Testis (tissue), 5 donors: ENCODE results near the gene RABGGTB. TPM values are rescaled to one million over a fixed set of nuclear protein-coding genes. Genes with fewer than 3 reads are reported as not detected.
"Not testable (repeated sequence)": the region's sequence is repeated elsewhere in the genome, so short reads cannot be mapped to it uniquely, and the experiment has no call there.

ENCODE experiments used
- DNase-seq: peaks from one replicate; pipeline ENCODE4 v3.0.0-alpha.2; 2019
- H3K27ac ChIP-seq, 2 donors: fragments of 200-600 bp; sonication (generic); one replicate each; pipeline ENCODE4 v1.5.1; 2019
- H3K27me3 ChIP-seq: fragments of 200-600 bp; sonication (generic); one replicate; pipeline ENCODE4 v1.5.1; 2019
- H3K36me3 ChIP-seq: fragments of 200-600 bp; sonication (generic); one replicate; pipeline ENCODE4 v1.5.1; 2017; ENCODE audit warnings: low read depth; ENCODE audit errors: missing control alignments
- H3K4me1 ChIP-seq: fragments of 200-600 bp; sonication (generic); one replicate; pipeline ENCODE4 v1.5.1; 2019
- H3K4me3 ChIP-seq, 2 donors: fragments of 200-600 bp; sonication (generic); one replicate each; pipeline ENCODE4 v1.5.1; 2017 to 2019
- H3K9me3 ChIP-seq: fragments of 200-600 bp; sonication (generic); one replicate; pipeline ENCODE4 v1.5.1; 2017
- CTCF ChIP-seq, 3 experiments: fragments of 450-650 bp in 2 of 3; fragments of 200-600 bp in 1 of 3; sonication (generic) in 1 of 3; IDR thresholded peaks; one replicate each; pipeline ENCODE4 v1.5.1; 2016 to 2019; ENCODE audit warnings: antibody characterized with exemption in 3 of 3, mild to moderate bottlenecking in 2 of 3, moderate library complexity in 1 of 3
- POLR2A ChIP-seq: fragments of 450-650 bp; IDR thresholded peaks from one replicate; pipeline ENCODE4 v1.6.1; 2017; ENCODE audit warnings: antibody characterized with exemption, mild to moderate bottlenecking, moderate library complexity
- WGBS, 2 donors: methylation state at CpG; one replicate each; pipeline ENCODE4 v1.1.5; 2018; 5-methylcytosine and 5-hydroxymethylcytosine counted together
- intact Hi-C: fragments of 100-400 bp; cut with DNase I; formaldehyde crosslinking; loops from one replicate; pipeline ENCODE4 v1.15.1; 2023; ENCODE audit warnings: low total_unique reads
- long read RNA-seq, 2 donors: transcript quantifications; one replicate each; lab custom pipeline, GENCODE V29; 2026
- polyA plus RNA-seq: library from polyadenylated mRNA; stranded (reverse); fragments of 350-450 nt; fragmentation: Illumina TruSeq; extraction: RNeasy Lipid Tissue Mini Kit (QIAGEN cat#74804); gene quantifications from one replicate; pipeline ENCODE4 v1.2.3, GENCODE V29; 2014; ENCODE audit warnings: low read depth, low replicate concordance; ENCODE audit not compliant: insufficient read depth
- total RNA-seq, 2 donors: library from RNA; depleted of rRNA; stranded (reverse); fragments of >200 nt; gene quantifications; one replicate each; pipeline ENCODE4 v1.2.3, GENCODE V29; 2016

Gene RABGGTB
- total RNA-seq (10 to 100 TPM; 37.6 to 45.0 TPM), polyA plus RNA-seq (31.3 TPM)
- long read RNA-seq, donor 1, transcript RABGGTB-201 (9 exons, 1,496 nt): major isoform, 13 of 69 reads
- long read RNA-seq, donor 1, partial matches to known transcripts: 48 of 69 reads
- long read RNA-seq, donor 1, other reads (novel, unspliced or antisense): 0 of 69 reads
- long read RNA-seq, donor 2, transcript RABGGTB-201 (9 exons, 1,496 nt): major isoform, 7 of 19 reads
- long read RNA-seq, donor 2, transcript RABGGTB-203 (2 exons, 1,177 nt): minor isoform, 5 of 19 reads
- long read RNA-seq, donor 2, partial matches to known transcripts: 6 of 19 reads
- long read RNA-seq, donor 2, other reads (novel, unspliced or antisense): 0 of 19 reads

- Histone ChIP-seq H3K27ac (peak within 1 kb of the TSS; percentile 82 to 84), H3K27me3 (no peaks in the 10 kb centered on the region), H3K4me3 (peak within 1 kb of the TSS; percentile 80 to 85), H3K4me1 (peaks cover 20% of the 10 kb centered on the region), H3K9me3 (no peaks in the 10 kb centered on the region), H3K36me3 (no peaks in the 10 kb centered on the region)
- TF ChIP-seq CTCF (IDR thresholded peaks at IDR 0.05) (no peak), POLR2A (peak; percentile 38)
- intact Hi-C loops: no loop called here
- WGBS, 2 donors: 0% methylated on average over 17 to 28 of the region's 28 CpGs
- peak; percentile 98 for DNase-seq
These were observed at the start of gene RABGGTB for GRCh38 chr1:75785983-75786853. TSS of gene RABGGTB (plus strand) at chr1:75786256. CDS start at chr1:75786272, 16 bp downstream.

- no peak overlapping the region for H3K27ac ChIP-seq
- no peak overlapping the region for H3K4me3 ChIP-seq
- TF ChIP-seq CTCF (IDR thresholded peaks at IDR 0.05) (no peak), POLR2A (no peak)
- DNase-seq: no peak
- no peaks in the 10 kb centered on the region for H3K36me3 ChIP-seq
- no peaks in the 10 kb centered on the region for H3K9me3 ChIP-seq
- WGBS, 2 donors: 88 to 92% methylated on average over 6 of the region's 6 CpGs
- H3K27me3 ChIP-seq: no peaks in the 10 kb centered on the region
- no peaks in the 10 kb centered on the region for H3K4me1 ChIP-seq
- intact Hi-C loops: no loop called here
These were observed 43.9 kb upstream of the RABGGTB start for GRCh38 chr1:75742047-75742625.

GRCh38 chr1:75745276-75745675 lies 40.8 kb upstream of the RABGGTB start:
- Histone ChIP-seq H3K27ac (no peak overlapping the region), H3K4me1 (no peaks in the 10 kb centered on the region), H3K27me3 (no peaks in the 10 kb centered on the region), H3K9me3 (no peaks in the 10 kb centered on the region), H3K36me3 (no peaks in the 10 kb centered on the region), H3K4me3 (no peak overlapping the region)
- DNase-seq: no peak
- WGBS, 2 donors: 86 to 87% methylated on average over 4 of the region's 4 CpGs
- intact Hi-C loops: no loop called here
- TF ChIP-seq POLR2A: no peak

- H3K36me3 ChIP-seq, intact Hi-C loops, DNase-seq, H3K4me3 ChIP-seq, H3K9me3 ChIP-seq, H3K27ac ChIP-seq, H3K27me3 ChIP-seq, H3K4me1 ChIP-seq: not testable (repeated sequence)
These were observed 28.8 kb upstream of the RABGGTB start for GRCh38 chr1:75757210-75757609.

GRCh38 chr1:75758543-75758942 lies 27.5 kb upstream of the RABGGTB start:
- DNase-seq, intact Hi-C loops, H3K27ac ChIP-seq, H3K4me3 ChIP-seq, H3K27me3 ChIP-seq, H3K4me1 ChIP-seq, H3K9me3 ChIP-seq, H3K36me3 ChIP-seq: not testable (repeated sequence)
- WGBS, 2 donors: 87 to 94% methylated on average over 4 of the region's 4 CpGs

- H3K27me3 ChIP-seq: no peaks in the 10 kb centered on the region
- no peaks in the 10 kb centered on the region for H3K36me3 ChIP-seq
- no peaks in the 10 kb centered on the region for H3K4me1 ChIP-seq
- WGBS, 2 donors: 65 to 68% methylated on average over 1 of the region's 1 CpG
- no peak overlapping the region for H3K27ac ChIP-seq
- no peaks in the 10 kb centered on the region for H3K9me3 ChIP-seq
- no peak overlapping the region for H3K4me3 ChIP-seq
- TF ChIP-seq CTCF (IDR thresholded peaks at IDR 0.05) (no peak), POLR2A (no peak)
- intact Hi-C loops: no loop called here
- no peak for DNase-seq
These were observed 21.9 kb upstream of the RABGGTB start for GRCh38 chr1:75764057-75764655.
